Measurements from ENCODE around the gene WHAMM.
A peak's percentile ranks its signal among the peaks of the same experiment; 100 is the strongest.
"Not testable (repeated sequence)": the region's sequence is repeated elsewhere in the genome, so short reads cannot be mapped to it uniquely, and the experiment has no call there.

The WHAMM gene

GRCh38 chr15:82809308-82810060 is at the start of gene WHAMM:
WHAMM (plus strand) TSS chr15:82809628; CDS start chr15:82809727, 99 bp downstream.
- peak; percentile 95 for DNase-seq (ENCODE audit: low spot score)
- no peak for TF ChIP-seq CTCF (IDR thresholded peaks at IDR 0.05; ENCODE audit: extremely low read depth, missing control alignments)

GRCh38 chr15:82763361-82764116 is 45.9 kb upstream of the WHAMM start:
- no peak for DNase-seq (ENCODE audit: low spot score)

GRCh38 chr15:82764117-82764490 is 45.3 kb upstream of the WHAMM start:
- no peak for DNase-seq (ENCODE audit: low spot score)
- TF ChIP-seq CTCF (IDR thresholded peaks at IDR 0.05; ENCODE audit: extremely low read depth, missing control alignments) = no peak

More at GRCh38 chr15:82763361-82764116, 45.9 kb upstream of the WHAMM start:
- TF ChIP-seq CTCF (IDR thresholded peaks at IDR 0.05; ENCODE audit: extremely low read depth, missing control alignments) = no peak

GRCh38 chr15:82764740-82765139 is 44.7 kb upstream of the WHAMM start:
- no peak for TF ChIP-seq CTCF (IDR thresholded peaks at IDR 0.05; ENCODE audit: extremely low read depth, missing control alignments)
- no peak for DNase-seq (ENCODE audit: low spot score)

GRCh38 chr15:82766201-82766600 is 43.2 kb upstream of the WHAMM start:
- not testable (repeated sequence) for DNase-seq (ENCODE audit: low spot score)

- no peak for DNase-seq (ENCODE audit: low spot score)
- no peak for TF ChIP-seq CTCF (IDR thresholded peaks at IDR 0.05; ENCODE audit: extremely low read depth, missing control alignments)
Measured at GRCh38 chr15:82767163-82767829, 42.1 kb upstream of the WHAMM start.

- DNase-seq (ENCODE audit: low spot score) = no peak
- TF ChIP-seq CTCF (IDR thresholded peaks at IDR 0.05; ENCODE audit: extremely low read depth, missing control alignments) = no peak
Measured at GRCh38 chr15:82768414-82769054, 40.9 kb upstream of the WHAMM start.
